K562 (cell line): Measurements from ENCODE around the gene CCNQ. TPM values are rescaled to one million over a fixed set of nuclear protein-coding genes. Genes with fewer than 3 reads are reported as not detected.

ENCODE experiments used
- ATAC-seq: fragments of 200-7000 bp; cut with Tn5 transposase; 3 replicates; pipeline ENCODE4 v1.9.1; 2020; ENCODE audit warnings: moderate library complexity
- BruUV-seq: library from RNA; stranded (reverse); fragments of 400-500 nt; replicated peaks from 2 replicates; lab custom pipeline; 2021; lab: Mats Ljungman, UMichigan
- CTCF ChIA-PET: fragments of 300-600 bp; formaldehyde crosslinking; extraction: SDS; loops from one replicate; lab custom pipeline; 2021; ENCODE audit warnings: low intra/inter-chr PET ratio; lab: Yijun Ruan, JAX
- POLR2A ChIA-PET: fragments of 300-600, 350-650 bp; sonication (Branson Sonifier 250); formaldehyde crosslinking; extraction: SDS; loops from one replicate; lab custom pipeline; 2021; ENCODE audit warnings: antibody characterized with exemption, inconsistent platforms; lab: Yijun Ruan, JAX
- DNase-seq, 4 experiments: peaks; one replicate each; pipeline versions ENCODE4 v3.0.0 to v3.0.0-alpha.2; 2011 to 2018; ENCODE audit warnings: low spot score in 3 of 4, mixed read lengths in 3 of 4; ENCODE audit errors: extremely low read depth in 1 of 4
- FAIRE-seq: peaks from 2 replicates; lab custom pipeline; 2011; peaks lifted over from hg19 to GRCh38; lab: Jason Lieb, UNC
- H2AFZ ChIP-seq: 2 replicates; pipeline ENCODE4 v1.6.0; 2011; ENCODE audit warnings: low read depth, low read length, control low read depth, inconsistent platforms
- H3K27ac ChIP-seq: fragments of 200-600 bp; 3 replicates; pipeline ENCODE4 v1.8.0; 2011; ENCODE audit warnings: low read depth, mild to moderate bottlenecking, control low read depth, inconsistent platforms, low read length, moderate library complexity, mixed read lengths; ENCODE audit errors: extremely low read depth
- H3K27me3 ChIP-seq, 2 experiments: fragments of 300-600 bp in 1 of 2; 2 replicates in 1 of 2; 3 replicates in 1 of 2; pipeline versions ENCODE4 v1.6.0 to v1.8.0; 2011; ENCODE audit warnings: inconsistent platforms in 2 of 2, low read length in 2 of 2, mild to moderate bottlenecking in 1 of 2, mixed read lengths in 1 of 2, moderate library complexity in 1 of 2; ENCODE audit not compliant: control insufficient read depth in 2 of 2, insufficient read depth in 2 of 2
- H3K36me3 ChIP-seq: fragments of 300-600 bp; 3 replicates; pipeline ENCODE4 v1.8.0; 2011; ENCODE audit warnings: mild to moderate bottlenecking, low read length, inconsistent platforms; ENCODE audit not compliant: control insufficient read depth, insufficient read depth
- H3K4me1 ChIP-seq, 2 experiments: fragments of 200-600 bp in 1 of 2; replicated peaks in 1 of 2; 2 replicates in 1 of 2; 3 replicates in 1 of 2; pipeline versions ENCODE4 v1.5.1 to v1.8.0; 2011; ENCODE audit warnings: inconsistent platforms in 2 of 2, low read length in 2 of 2, mild to moderate bottlenecking in 1 of 2, mixed read lengths in 1 of 2, moderate library complexity in 1 of 2; ENCODE audit not compliant: control insufficient read depth in 2 of 2, insufficient read depth in 2 of 2
- H3K4me2 ChIP-seq: 2 replicates; pipeline ENCODE4 v1.6.1; 2011; ENCODE audit warnings: low read length, control low read depth, inconsistent platforms, mixed read lengths; ENCODE audit not compliant: insufficient read depth
- H3K4me3 ChIP-seq: fragments of 200-600 bp; sonication (generic), shearing (Covaris generic); 2 replicates; pipeline ENCODE4 v1.5.1; 2016; ENCODE audit warnings: control low read depth, inconsistent platforms
- H3K79me2 ChIP-seq: fragments of 200-600 bp; 3 replicates; pipeline ENCODE4 v1.8.0; 2011; ENCODE audit warnings: low read length, inconsistent platforms; ENCODE audit not compliant: control insufficient read depth, insufficient read depth
- H3K9ac ChIP-seq, 2 experiments: 2 replicates each; pipeline versions ENCODE4 v1.6.0 to v1.6.1; 2011; ENCODE audit warnings: low read depth in 2 of 2, low read length in 2 of 2, control low read depth in 1 of 2, inconsistent platforms in 1 of 2, mild to moderate bottlenecking in 1 of 2, mixed read lengths in 1 of 2; ENCODE audit not compliant: insufficient read depth in 1 of 2
- H3K9me1 ChIP-seq: one replicate; pipeline ENCODE4 v1.6.0; 2011; ENCODE audit warnings: inconsistent platforms, mild to moderate bottlenecking, low read length, moderate library complexity; ENCODE audit not compliant: control insufficient read depth, insufficient read depth
- H3K9me3 ChIP-seq: replicated peaks from 2 replicates; pipeline ENCODE4 v1.5.1; 2011; ENCODE audit warnings: low read depth, low read length, inconsistent platforms; ENCODE audit not compliant: control insufficient read depth, insufficient read depth
- H4K20me1 ChIP-seq: replicated peaks from 2 replicates; pipeline ENCODE4 v1.6.1; 2011; ENCODE audit warnings: low read length, inconsistent platforms, mixed read lengths; ENCODE audit not compliant: control insufficient read depth, insufficient read depth
- ELF4 ChIP-seq: fragments of 450-650 bp; formaldehyde crosslinking; IDR thresholded peaks from 2 replicates; pipeline ENCODE4 v1.4.0; 2022; ENCODE audit warnings: missing genetic modification characterization
- KLF10 ChIP-seq: fragments of 250-450 bp; sonication (Bioruptor Pico); IDR thresholded peaks from 2 replicates; pipeline ENCODE4 v1.6.1; 2021; ENCODE audit warnings: matching md5 sums
- KLF6 ChIP-seq: fragments of 250-450 bp; sonication (Bioruptor Pico); IDR thresholded peaks from 2 replicates; pipeline ENCODE4 v1.4.0; 2020; ENCODE audit warnings: mild to moderate bottlenecking, moderate library complexity, borderline replicate concordance
- NFXL1 ChIP-seq: fragments of 450-650 bp; formaldehyde crosslinking; IDR thresholded peaks from 2 replicates; pipeline ENCODE4 v1.4.0; 2021; ENCODE audit warnings: mild to moderate bottlenecking
- PURB ChIP-seq: sonication (generic); formaldehyde crosslinking; IDR thresholded peaks from 2 replicates; pipeline ENCODE4 v1.9.0; 2021; ENCODE audit warnings: low read depth, mild to moderate bottlenecking, missing genetic modification reagents
- RNF2 ChIP-seq: sonication (generic); IDR thresholded peaks from 2 replicates; pipeline ENCODE4 v1.6.1; 2016
- SMARCA5 ChIP-seq: fragments of 450-650 bp; IDR thresholded peaks from 2 replicates; pipeline ENCODE4 v1.6.1; 2016
- SP1 ChIP-seq: sonication (generic); formaldehyde crosslinking; IDR thresholded peaks from 2 replicates; pipeline ENCODE4 v1.8.1; 2022; ENCODE audit warnings: mild to moderate bottlenecking, missing genetic modification reagents
- TARDBP ChIP-seq: fragments of 450-650 bp; IDR thresholded peaks from 2 replicates; pipeline ENCODE4 v1.6.1; 2016
- TFE3 ChIP-seq: fragments of 450-650 bp; formaldehyde crosslinking; IDR thresholded peaks from 2 replicates; pipeline ENCODE4 v1.4.0; 2020; ENCODE audit warnings: mild to moderate bottlenecking, mixed read lengths
- THAP7 ChIP-seq: fragments of 250-450 bp; sonication (Bioruptor Pico); IDR thresholded peaks from 2 replicates; pipeline ENCODE4 v1.5.0; 2021
- VEZF1 ChIP-seq: fragments of 200-800 bp; sonication (Bioruptor generic); IDR thresholded peaks from 2 replicates; pipeline ENCODE4 v1.6.1; 2017; ENCODE audit warnings: missing genetic modification characterization, missing compliant biosample characterization
- ZBTB17 ChIP-seq: fragments of 450-650 bp; formaldehyde crosslinking; IDR thresholded peaks from 2 replicates; pipeline ENCODE4 v1.4.0; 2020; ENCODE audit warnings: mild to moderate bottlenecking
- ZNF311 ChIP-seq: fragments of 250-450 bp; sonication (Bioruptor Pico); IDR thresholded peaks from 2 replicates; pipeline ENCODE4 v1.4.0; 2020; ENCODE audit warnings: mild to moderate bottlenecking, moderate library complexity
- ZNF518B ChIP-seq: fragments of 250-450 bp; sonication (Bioruptor Pico); IDR thresholded peaks from 2 replicates; pipeline ENCODE4 v1.5.0; 2021; ENCODE audit warnings: mild to moderate bottlenecking, moderate library complexity
- ZNF584 ChIP-seq: fragments of 200-800 bp; sonication (Bioruptor generic); IDR thresholded peaks from 2 replicates; pipeline ENCODE4 v1.6.1; 2016; ENCODE audit warnings: low read depth, mild to moderate bottlenecking, missing genetic modification characterization, missing compliant biosample characterization
- WGBS: fragments of 100-300 bp; shearing (Covaris generic); methylation state at CpG from one replicate; pipeline ENCODE4 v1.1.6; 2016; ENCODE audit warnings: low coverage, mixed read lengths; ENCODE audit not compliant: insufficient coverage; ENCODE audit errors: missing lambda C conversion rate; 5-methylcytosine and 5-hydroxymethylcytosine counted together
- in situ Hi-C: fragments of 300-500 bp; cut with MboI; formaldehyde crosslinking; loops from 4 replicates; pipeline ENCODE4 v1.15.0; 2018; ENCODE audit warnings: inconsistent platforms, mixed read lengths
- intact Hi-C: fragments of 100-400 bp; cut with micrococcal nuclease; formaldehyde crosslinking; loops from 2 replicates; pipeline ENCODE4 v1.14.2; 2022
- polyA plus RNA-seq, 8 experiments: library from polyadenylated mRNA; depleted of rRNA in 4 of 8; stranded (reverse) in 5 of 8; unstranded in 3 of 8; fragments of >200 nt; fragmentation: Nextera tagmentation in 2 of 8; fragmentation: Illumina TruSeq in 1 of 8; extraction: Ambion mirVana in 2 of 8; extraction: Trizol in 1 of 8; gene quantifications; 2 replicates each; pipeline versions ENCODE4 v1.2.1 to v1.2.3, GENCODE V29; 2011 to 2014; ENCODE audit warnings: inconsistent platforms in 1 of 8, missing spikeins in 1 of 8
- total RNA-seq, 7 experiments: library from RNA; depleted of rRNA in 6 of 7; stranded (reverse); fragments of >200 nt in 6 of 7; fragmentation: Illumina TruSeq in 2 of 7; extraction: Trizol in 2 of 7; gene quantifications; 2 replicates each; pipeline versions ENCODE4 v1.2.1 to v1.2.3, GENCODE V29; 2011 to 2021; ENCODE audit warnings: low replicate concordance in 1 of 7

CCNQ gene
- total and polyA plus RNA-seq, 9 of the 15 experiments (the other 6 are each of a cell fraction or from before 2014, with no cell fraction given) = 0.92 to 53.8 (median 25.3) TPM

- no peak overlapping the region for H3K27ac ChIP-seq
- 14% methylated on average over 15 of the region's 17 CpGs for WGBS
- FAIRE-seq = no peak
- in situ Hi-C loops (no loop called here), intact Hi-C loops (no loop called here)
- peaks cover under 1 to 22% of the 10 kb centered on the region in 2 experiments; a peak in 4 of 5 replicates for H3K4me1 ChIP-seq
- POLR2A ChIA-PET = interaction anchor here (0.6 kb wide), 1 partner anchor 349 kb away, joined by 3 read pairs; no protein-coding TSS in a partner anchor
- H3K27me3 ChIP-seq = peaks cover 20 to 24% of the 10 kb centered on the region in 2 experiments; a peak in 4 of 5 replicates
- peaks cover 5% of the 10 kb centered on the region; the same call in 2 of the 3 replicates for H3K79me2 ChIP-seq
- CTCF ChIA-PET = no interaction called here
- H3K9me3 ChIP-seq = no peaks in the 10 kb centered on the region
- no peaks in the 10 kb centered on the region for H3K9me1 ChIP-seq
- no peaks in the 10 kb centered on the region for H4K20me1 ChIP-seq
- no peak for ATAC-seq
- H3K4me3 ChIP-seq = no peak overlapping the region
- H3K4me2 ChIP-seq = no peak overlapping the region
- TF ChIP-seq KLF10 (no peak), KLF6 (CRISPR knock-in tag) (no peak), ZNF311 (CRISPR knock-in tag) (no peak), PURB (CRISPR knock-in tag) (no peak), NFXL1 (no peak), ZBTB17 (CRISPR knock-in tag) (no peak), RNF2 (no peak), ZNF584 (no peak), ZNF518B (no peak), SP1 (no peak), THAP7 (CRISPR knock-in tag) (no peak), ELF4 (CRISPR knock-in tag) (no peak), VEZF1 (CRISPR knock-in tag) (no peak), TFE3 (CRISPR knock-in tag) (no peak), SMARCA5 (no peak), TARDBP (no peak)
- H3K36me3 ChIP-seq = no peaks in the 10 kb centered on the region
- H3K9ac ChIP-seq = no peak overlapping the region
- no peak overlapping the region for H2AFZ ChIP-seq
- no TSS peak for BruUV-seq
- DNase-seq = no peak
Measured at GRCh38 chrX:153603131-153603656, 4.3 kb upstream of the CCNQ start.
